Activated B cell treated with CpG ODN at 0.5 μM for 24 hours (primary cell): ENCODE data around the gene CFAP58. TPM values are rescaled to one million over a fixed set of nuclear protein-coding genes. Genes with fewer than 3 reads are reported as not detected.

Experiments used
- ATAC-seq: fragments of 200-7000 bp; cut with Tn5 transposase; one replicate; pipeline ENCODE4 v1.10.0; 2021; ENCODE audit warnings: low read depth, mild to moderate bottlenecking, moderate library complexity
- CTCF ChIA-PET: fragments of 350-600 bp; sonication (Branson Sonifier 250); formaldehyde crosslinking; loops from one replicate; lab custom pipeline; 2021; ENCODE audit warnings: antibody characterized with exemption; lab: Charles Lee
- POLR2A ChIA-PET: fragments of 350-600 bp; sonication (Branson Sonifier 250); formaldehyde crosslinking; loops from one replicate; lab custom pipeline; 2021; ENCODE audit warnings: antibody characterized with exemption; lab: Charles Lee
- DNase-seq: peaks from one replicate; pipeline ENCODE4 v3.0.0; 2022
- H3K27ac Mint-ChIP-seq: one replicate; pipeline ENCODE4 v1.8.0; 2020; ENCODE audit warnings: mixed read lengths
- H3K27me3 Mint-ChIP-seq: one replicate; pipeline ENCODE4 v1.8.0; 2021; ENCODE audit warnings: mixed read lengths
- H3K36me3 Mint-ChIP-seq: one replicate; pipeline ENCODE4 v1.8.0; 2021; ENCODE audit warnings: low read depth, mixed read lengths
- H3K4me1 Mint-ChIP-seq: one replicate; pipeline ENCODE4 v1.8.0; 2021; ENCODE audit warnings: mixed read lengths
- H3K4me3 Mint-ChIP-seq: one replicate; pipeline ENCODE4 v1.8.0; 2020; ENCODE audit warnings: mild to moderate bottlenecking, mixed read lengths
- H3K9me3 Mint-ChIP-seq: one replicate; pipeline ENCODE4 v1.8.0; 2020; ENCODE audit warnings: mixed read lengths
- intact Hi-C: fragments of 100-400 bp; cut with micrococcal nuclease; formaldehyde crosslinking; loops from one replicate; pipeline ENCODE4 v1.15.1; 2024
- total RNA-seq: library from RNA; stranded (reverse); gene quantifications from 2 replicates; pipeline ENCODE4 v1.2.3, GENCODE V29; 2022
- TF ChIP-seq, protein P1 (sequence below): fragments of 200-600 bp; IDR thresholded peaks from one replicate; pipeline ENCODE4 v1.8.0; 2022; ENCODE audit warnings: antibody characterized with exemption, mild to moderate bottlenecking

CFAP58 gene
- total RNA-seq, 1 donor from 2014 or later, result not detected

DNA sequence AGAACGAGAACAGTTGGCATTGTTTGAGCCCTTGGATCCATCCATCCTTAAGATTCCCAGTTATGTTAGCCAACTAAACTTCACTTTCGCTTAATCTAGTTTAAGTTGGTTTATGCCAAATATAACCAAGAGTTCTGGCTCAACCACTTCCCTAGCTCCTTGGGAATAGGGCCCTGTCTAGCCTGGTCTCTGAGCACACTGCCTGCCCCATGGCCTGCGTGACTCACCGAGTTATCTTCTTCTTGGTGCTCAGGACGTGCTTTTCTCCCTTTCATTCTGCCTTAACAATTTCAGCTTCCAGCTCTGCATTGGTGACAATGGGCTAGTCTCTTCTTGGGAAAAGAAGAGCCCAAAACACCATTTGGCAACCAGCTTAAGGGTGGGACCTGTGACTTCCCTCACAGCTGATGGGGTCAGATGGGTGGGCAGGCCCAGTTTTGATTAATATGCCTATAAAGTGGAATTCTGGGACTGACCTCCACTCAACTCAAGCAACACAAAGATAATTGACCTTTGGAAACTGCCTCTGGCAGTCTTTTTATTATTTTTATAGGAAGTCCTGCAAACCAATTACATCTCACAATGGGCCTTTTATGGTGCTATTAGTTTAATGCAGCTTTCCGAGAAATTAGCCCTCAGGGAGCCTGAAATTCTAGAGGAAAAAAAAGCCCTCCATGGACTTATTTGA lies 126.4 kb downstream of the CFAP58 start:
- intact Hi-C loops, result no loop called here
- TF ChIP-seq, protein P1, sequence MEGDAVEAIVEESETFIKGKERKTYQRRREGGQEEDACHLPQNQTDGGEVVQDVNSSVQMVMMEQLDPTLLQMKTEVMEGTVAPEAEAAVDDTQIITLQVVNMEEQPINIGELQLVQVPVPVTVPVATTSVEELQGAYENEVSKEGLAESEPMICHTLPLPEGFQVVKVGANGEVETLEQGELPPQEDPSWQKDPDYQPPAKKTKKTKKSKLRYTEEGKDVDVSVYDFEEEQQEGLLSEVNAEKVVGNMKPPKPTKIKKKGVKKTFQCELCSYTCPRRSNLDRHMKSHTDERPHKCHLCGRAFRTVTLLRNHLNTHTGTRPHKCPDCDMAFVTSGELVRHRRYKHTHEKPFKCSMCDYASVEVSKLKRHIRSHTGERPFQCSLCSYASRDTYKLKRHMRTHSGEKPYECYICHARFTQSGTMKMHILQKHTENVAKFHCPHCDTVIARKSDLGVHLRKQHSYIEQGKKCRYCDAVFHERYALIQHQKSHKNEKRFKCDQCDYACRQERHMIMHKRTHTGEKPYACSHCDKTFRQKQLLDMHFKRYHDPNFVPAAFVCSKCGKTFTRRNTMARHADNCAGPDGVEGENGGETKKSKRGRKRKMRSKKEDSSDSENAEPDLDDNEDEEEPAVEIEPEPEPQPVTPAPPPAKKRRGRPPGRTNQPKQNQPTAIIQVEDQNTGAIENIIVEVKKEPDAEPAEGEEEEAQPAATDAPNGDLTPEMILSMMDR, result no peak
- Mint-ChIP-seq H3K27ac (no peak overlapping the region), H3K36me3 (no peaks in the 10 kb centered on the region), H3K4me3 (no peak overlapping the region), H3K9me3 (no peaks in the 10 kb centered on the region), H3K4me1 (no peaks in the 10 kb centered on the region), H3K27me3 (peaks cover 10% of the 10 kb centered on the region)
- DNase-seq, result no peak
- POLR2A ChIA-PET, result no interaction called here
- CTCF ChIA-PET, result no interaction called here
- no peak for ATAC-seq

DNA sequence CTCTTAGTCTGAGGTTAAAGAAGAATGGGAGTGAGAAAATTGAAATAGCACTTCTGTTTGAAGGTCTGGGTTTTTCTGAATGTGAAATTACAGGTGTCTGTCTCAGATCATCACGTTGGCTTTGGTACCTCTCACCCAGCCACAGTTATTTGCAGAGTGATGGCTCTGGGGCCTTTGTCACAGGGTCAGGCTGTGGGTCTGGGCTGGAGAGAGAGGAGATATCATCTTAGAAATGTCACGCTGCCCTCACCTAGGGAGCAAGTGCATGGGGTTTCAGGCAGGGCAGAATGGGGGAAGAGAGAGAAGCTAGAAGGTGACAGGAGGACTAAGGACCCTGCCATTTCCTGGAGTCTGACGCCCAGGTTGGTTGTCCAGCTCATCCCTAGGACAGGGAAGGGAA lies 127.2 kb downstream of the CFAP58 start:
- H3K27me3 Mint-ChIP-seq, result peaks cover 13% of the 10 kb centered on the region
- DNase-seq, result no peak
- H3K27ac Mint-ChIP-seq, result no peak overlapping the region
- no peaks in the 10 kb centered on the region for H3K4me1 Mint-ChIP-seq
- ChIA-PET POLR2A (no interaction called here), CTCF (no interaction called here)
- H3K9me3 Mint-ChIP-seq, result no peaks in the 10 kb centered on the region
- intact Hi-C loops, result no loop called here
- ATAC-seq, result no peak
- TF ChIP-seq, protein P1, result no peak
- H3K36me3 Mint-ChIP-seq, result no peaks in the 10 kb centered on the region
- H3K4me3 Mint-ChIP-seq, result no peak overlapping the region

DNA sequence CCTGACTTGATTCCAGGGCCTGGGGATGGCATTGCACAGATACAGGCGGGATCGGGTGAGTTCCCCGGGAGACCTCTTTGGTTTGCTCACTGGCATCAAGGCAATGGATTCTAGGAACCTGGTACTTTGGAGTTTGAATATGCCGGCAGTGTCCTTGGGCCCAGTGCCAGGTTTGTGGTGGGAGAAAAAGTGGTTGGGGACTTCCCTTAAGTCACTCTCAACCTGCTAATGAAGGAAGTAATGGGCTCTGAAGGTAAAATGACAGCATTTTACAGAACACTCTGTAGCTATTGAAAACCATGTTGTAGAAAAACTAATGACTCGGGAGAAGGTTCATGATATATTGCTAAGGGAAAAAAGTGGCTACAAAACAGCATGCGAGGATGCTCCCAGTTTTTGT lies 129.9 kb downstream of the CFAP58 start:
- Mint-ChIP-seq H3K27ac (no peak overlapping the region), H3K9me3 (peaks cover 2% of the 10 kb centered on the region), H3K27me3 (peaks cover 22% of the 10 kb centered on the region), H3K4me1 (no peaks in the 10 kb centered on the region), H3K4me3 (no peak overlapping the region), H3K36me3 (no peaks in the 10 kb centered on the region)
- TF ChIP-seq, protein P1, result no peak
- ChIA-PET CTCF (no interaction called here), POLR2A (no interaction called here)
- ATAC-seq (no peak), DNase-seq (no peak)
- intact Hi-C loops, result no loop called here

DNA sequence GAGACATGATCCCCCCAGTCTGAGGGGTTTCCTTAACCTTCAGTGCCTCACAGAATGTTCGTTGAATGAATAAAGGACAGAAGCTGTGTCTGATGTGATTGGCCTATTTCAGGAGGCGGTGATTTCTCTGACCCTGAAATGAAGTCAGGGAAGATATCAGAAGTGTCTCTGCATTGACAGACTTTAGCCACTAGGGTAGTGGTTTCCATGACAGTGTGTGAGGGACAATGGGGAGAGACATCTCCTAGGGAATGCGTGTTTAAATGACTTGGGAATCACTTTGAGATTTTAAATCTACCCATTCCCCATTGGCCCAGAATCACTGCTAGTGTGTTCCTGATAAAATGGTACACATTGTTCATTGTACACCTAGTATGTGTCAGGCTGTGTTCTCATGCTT lies 132.0 kb downstream of the CFAP58 start:
- Mint-ChIP-seq H3K27ac (no peak overlapping the region), H3K27me3 (peaks cover 22% of the 10 kb centered on the region), H3K9me3 (peaks cover 2% of the 10 kb centered on the region), H3K4me1 (no peaks in the 10 kb centered on the region), H3K36me3 (no peaks in the 10 kb centered on the region), H3K4me3 (no peak overlapping the region)
- intact Hi-C loops, result no loop called here
- ATAC-seq (no peak), DNase-seq (no peak)
- ChIA-PET CTCF (no interaction called here), POLR2A (no interaction called here)
- TF ChIP-seq, protein P1, result no peak

DNA sequence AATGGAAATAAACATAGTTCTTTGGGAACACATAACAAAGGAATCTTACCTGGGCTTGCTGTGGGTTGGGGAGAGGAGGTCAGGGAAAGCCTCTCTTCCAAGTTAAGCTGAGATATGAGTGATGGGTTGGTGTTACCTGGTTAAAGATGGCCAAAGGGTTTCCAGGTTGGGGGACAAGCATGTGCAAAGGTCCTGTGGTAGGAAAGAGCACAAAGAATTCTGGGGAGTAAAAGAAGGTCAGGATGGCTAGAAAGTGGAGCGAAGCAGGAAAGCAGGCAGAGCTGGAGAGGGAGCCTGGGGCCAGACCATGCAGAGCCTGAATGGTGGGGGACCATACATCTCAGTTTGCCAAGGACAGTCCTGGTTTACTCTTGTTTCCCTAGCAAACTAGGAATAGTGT lies 133.2 kb downstream of the CFAP58 start:
- no peak for DNase-seq
- POLR2A ChIA-PET, result no interaction called here

More for the DNA sequence above, 133.2 kb downstream of the CFAP58 start:
- no peaks in the 10 kb centered on the region for H3K4me1 Mint-ChIP-seq
- no peaks in the 10 kb centered on the region for H3K36me3 Mint-ChIP-seq
- no peak overlapping the region for H3K4me3 Mint-ChIP-seq
- peaks cover 2% of the 10 kb centered on the region for H3K9me3 Mint-ChIP-seq
- no peak for ATAC-seq
- peaks cover 22% of the 10 kb centered on the region for H3K27me3 Mint-ChIP-seq
- TF ChIP-seq, protein P1, result no peak
- H3K27ac Mint-ChIP-seq, result no peak overlapping the region
- CTCF ChIA-PET, result no interaction called here
- intact Hi-C loops, result no loop called here
